Urothelium cell line (cell line): ENCODE measurements around the gene BRCA1.
"Not testable (repeated sequence)": the region's sequence is repeated elsewhere in the genome, so short reads cannot be mapped to it uniquely, and the experiment has no call there.

Source experiments
- DNase-seq: peaks from one replicate; pipeline ENCODE4 v3.0.0; 2011; ENCODE audit warnings: low spot score, mixed read lengths
- FAIRE-seq: peaks from 2 replicates; lab custom pipeline; 2011; peaks lifted over from hg19 to GRCh38; lab: Jason Lieb, UNC

Gene BRCA1

DNA sequence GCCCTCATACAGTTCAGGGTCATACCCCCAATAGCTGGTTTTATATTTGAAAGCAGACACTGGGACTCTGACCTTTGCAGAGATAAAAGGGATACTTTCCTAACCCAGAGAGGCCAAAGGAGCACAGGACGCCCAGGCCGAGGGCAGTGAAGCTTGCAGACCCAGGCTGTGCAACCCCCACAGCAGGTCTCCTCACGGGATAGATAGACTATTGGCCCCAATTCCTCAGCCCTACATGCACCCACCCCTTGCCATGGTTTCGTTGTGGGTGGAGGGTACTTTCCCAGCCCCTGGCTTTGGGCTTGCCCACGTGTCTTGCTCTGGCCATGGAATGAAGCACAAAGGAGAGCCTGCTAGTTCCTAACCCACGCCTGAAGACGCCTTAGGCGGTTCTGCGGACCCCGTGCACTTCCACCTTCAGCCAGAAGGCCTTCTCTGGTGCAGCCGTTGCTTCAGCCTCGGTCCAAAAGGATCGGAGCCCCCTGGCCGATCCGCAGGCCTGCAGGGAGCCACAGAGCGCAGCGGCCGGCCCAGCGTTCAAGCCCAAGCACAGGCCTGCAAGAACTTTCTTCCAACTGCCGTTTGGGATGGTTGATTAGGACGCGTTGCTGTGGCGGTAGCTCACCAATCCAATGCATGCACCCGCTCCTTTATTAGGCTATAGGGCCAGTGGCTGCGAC is 9.8 kb upstream of the BRCA1 start:
- FAIRE-seq = no peak
- DNase-seq = no peak

DNA sequence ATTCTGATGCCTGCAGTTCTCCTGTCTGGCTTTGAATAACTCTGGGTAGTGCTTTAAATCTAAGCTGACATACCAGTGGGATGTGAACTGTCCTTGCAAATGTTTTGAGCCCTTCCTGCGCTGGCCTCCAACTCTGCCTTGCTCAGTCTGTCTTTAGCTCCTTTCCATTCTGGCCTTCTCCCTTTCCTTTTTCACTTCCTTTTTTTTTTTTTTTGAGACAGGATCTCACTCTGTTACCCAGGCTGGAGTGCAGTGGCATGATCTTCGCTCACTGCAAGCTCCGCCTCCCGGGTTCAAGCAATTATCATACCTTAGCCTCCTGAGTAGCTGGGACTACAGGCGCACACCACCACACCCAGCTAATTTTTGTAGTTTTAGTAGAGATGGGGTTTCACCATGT is 8.3 kb upstream of the BRCA1 start:
- FAIRE-seq = not testable (repeated sequence)

DNA sequence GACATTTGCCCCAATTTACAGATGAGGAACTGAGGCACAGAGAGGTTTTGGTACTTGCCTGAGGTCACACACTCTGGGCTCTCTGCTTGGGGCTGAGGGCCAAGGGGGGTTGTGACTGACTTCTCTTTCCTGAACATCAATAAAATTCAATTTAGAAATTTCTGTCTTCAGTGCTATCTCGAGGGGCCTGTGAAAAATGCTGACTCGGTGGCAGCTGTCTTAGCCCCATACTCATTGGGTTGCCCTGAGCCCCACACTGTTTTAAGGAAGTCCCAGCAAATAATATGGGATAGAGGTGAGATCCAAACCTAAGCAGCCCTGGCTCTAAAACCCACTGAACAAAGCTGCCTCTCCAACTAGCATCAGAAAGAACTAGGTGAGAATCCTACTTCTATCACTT is 7.0 kb upstream of the BRCA1 start:
- FAIRE-seq (no peak), DNase-seq (no peak)

More for the DNA sequence above, 8.3 kb upstream of the BRCA1 start:
- DNase-seq = not testable (repeated sequence)

DNA sequence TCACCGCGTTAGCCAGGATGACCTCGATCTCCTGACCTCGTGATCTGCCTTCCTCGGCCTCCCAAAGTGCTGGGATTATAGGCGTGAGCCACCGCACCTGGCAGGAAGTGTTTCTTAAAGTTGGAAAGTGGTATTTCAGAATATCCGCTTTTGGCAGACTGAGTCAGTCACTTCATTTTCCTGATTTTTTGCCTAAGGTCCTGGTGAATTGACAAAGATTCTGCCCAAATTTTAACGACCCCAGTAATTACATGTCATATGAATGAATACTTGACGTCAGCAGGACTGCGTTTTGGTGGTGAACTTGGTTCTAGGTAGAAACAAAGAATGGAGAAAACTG is 4.5 kb upstream of the BRCA1 start:
- FAIRE-seq (no peak), DNase-seq (no peak)

DNA sequence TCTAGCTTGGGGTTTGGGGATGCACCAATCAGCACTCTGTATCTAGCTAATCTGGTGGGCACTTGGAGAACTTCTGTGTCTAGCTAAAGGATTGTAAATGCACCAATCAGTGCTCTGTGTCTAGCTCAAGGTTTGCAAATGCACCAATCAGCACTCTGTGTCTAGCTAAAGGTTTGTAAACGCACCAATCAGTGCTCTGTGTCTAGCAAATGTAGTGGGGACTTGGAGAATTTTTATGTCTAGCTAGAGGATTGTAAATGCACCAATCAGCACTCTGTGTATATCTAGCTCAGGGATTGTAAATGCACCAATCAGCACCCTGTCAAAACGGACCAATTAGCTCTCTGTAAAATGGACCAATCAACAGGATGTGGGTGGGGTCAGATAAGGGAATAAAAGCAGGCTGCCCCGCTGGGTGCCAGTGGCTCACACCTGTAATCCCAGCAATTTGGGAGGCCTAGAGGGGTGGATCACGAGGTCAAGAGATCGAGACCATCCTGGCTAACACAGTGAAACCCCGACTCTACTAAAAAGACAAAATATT is 2.2 kb upstream of the BRCA1 start:
- DNase-seq, FAIRE-seq: not testable (repeated sequence)

DNA sequence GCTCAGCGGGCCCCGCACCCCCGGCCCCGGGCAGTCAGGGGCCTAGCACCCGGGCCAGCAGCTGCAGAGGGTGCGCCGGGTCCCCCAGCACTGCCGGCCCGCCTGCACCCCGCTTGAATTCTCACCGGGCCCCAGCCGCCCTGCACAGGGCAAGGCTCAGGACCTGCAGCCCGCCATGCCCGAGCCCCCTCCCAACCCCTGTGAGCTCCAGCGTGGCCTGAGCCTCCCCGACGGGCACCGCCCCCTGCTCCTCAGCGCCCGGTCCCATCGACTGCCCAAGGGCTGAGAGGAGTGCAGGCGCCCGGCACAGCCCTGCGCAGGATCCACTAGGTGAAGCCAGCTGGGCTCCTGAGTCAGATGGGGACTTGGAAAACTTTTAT is 1.7 kb upstream of the BRCA1 start:
- DNase-seq (no peak), FAIRE-seq (no peak)

DNA sequence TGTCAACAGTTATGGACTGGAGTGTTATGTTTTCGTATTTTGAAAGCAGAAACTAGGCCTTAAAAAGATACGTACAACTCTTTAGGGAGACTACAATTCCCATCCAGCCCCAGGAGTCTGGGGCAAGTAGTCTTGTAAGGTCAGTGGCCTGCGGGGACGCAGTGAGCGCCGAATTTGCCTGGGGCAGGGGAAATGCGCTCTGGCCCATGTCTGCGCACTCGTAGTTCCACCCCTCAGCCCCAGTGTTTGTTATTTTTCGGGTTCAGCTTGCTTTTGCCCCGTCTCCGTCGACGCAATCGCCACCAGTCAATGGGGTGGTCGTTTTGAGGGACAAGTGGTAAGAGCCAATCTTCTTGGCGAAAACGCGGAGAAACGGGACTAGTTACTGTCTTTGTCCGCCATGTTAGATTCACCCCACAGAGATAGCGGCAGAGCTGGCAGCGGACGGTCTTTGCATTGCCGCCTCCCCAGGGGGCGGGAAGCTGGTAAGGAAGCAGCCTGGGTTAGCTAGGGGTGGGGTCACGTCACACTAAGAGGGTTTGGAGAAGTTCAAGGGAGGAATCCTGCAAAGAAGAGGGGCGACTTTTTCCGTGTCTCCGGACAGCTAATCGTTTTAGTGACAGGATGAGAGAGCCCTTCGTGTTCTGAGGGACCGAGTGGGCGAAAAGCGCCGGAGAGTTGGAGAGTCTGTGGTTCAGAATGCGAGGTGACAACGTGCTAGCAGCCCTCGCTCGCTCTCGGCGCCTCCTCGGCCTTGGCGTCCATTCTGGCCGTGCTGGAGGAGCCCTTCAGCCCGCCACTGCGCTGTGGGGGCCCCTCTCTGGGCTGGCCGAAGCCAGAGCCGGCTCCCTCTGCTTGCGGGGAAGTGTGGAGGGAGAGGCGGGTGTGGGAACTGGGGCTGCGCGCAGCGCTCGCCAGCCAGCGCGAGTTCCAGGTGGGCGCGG is 1.1 kb upstream of the BRCA1 start:
- FAIRE-seq (no peak), DNase-seq (no peak)

DNA sequence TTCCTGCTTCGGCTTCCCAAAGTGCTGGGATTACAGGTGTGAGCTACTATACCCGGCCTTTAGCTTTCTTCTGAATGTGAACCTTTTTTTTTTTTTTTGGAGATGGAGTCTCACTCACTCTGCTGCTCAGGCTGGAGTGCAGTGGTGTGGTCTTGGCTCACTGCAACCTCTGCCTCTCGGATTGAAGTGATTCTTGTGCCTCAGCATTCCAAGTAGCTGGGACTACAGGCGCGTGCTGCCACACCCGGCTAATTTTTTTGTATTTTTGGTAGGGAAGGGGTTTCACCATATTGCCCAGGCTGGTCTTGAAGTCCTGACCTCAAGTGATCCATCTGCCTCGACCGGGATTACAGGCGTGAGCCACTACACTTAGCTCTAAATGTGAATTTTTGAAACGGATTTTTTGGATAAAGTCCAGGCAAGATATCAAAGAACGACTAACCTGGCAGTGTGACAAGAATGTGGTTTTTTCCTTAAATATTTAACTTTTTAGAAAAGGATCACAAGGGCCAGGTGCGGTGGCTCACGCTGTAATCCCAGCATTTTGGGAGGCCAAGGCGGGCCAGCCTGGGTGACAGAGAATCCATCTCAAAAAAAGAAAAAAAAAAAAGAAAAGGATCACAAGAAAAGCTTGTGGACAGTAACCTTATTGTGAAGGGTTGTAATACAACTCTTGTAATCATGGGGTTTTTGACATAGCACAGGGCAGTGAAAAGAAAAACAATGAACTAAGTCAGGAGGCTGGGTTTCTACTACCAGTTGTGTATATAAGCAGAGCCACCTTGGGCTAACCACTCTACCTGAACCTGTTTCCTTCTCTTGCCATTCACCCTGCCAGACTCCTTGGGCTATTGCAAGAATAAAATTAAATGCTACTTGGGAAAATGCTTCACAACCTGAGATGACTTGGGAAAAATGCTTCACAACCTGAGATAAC is 6.2 kb downstream of the BRCA1 start:
- FAIRE-seq = no peak
- DNase-seq = no peak

DNA sequence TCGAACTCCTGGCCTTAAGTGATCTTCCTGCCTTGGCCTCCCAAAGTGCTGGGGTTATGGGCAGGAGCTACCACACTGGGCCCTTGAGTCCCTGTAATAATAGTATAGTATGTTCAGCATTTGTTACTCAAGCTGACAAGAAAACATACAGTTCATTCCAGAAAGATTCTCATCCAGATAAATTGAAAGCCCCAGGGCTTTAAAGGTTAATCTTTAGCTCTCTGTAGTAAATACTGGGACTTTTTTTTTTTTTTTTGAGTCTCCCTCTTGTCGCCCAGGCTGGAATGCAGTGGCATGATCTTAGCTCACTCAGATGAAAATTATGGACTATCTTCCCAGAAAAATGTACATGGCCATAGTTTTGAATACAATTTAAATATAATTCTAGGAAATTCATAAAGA is 11.0 kb downstream of the BRCA1 start:
- DNase-seq (no peak), FAIRE-seq (no peak)

DNA sequence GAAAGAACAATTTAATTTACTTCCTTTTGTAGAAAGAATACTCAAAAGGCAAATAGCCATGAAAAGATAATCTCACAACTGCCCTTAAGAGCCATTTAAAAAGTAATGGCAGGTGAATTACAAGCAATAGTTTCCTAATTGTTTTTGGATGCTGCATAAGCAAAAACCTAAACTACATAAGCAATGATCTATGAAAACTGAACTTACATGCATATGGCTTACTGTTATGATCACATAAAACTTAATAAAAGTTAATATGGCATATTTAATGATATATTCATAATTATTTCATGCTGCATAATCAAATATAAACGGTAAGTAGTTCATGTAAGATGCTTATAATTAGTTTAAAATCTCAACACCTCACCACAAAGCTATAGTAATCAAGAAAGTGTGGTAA is 18.6 kb downstream of the BRCA1 start:
- DNase-seq (no peak), FAIRE-seq (no peak)

DNA sequence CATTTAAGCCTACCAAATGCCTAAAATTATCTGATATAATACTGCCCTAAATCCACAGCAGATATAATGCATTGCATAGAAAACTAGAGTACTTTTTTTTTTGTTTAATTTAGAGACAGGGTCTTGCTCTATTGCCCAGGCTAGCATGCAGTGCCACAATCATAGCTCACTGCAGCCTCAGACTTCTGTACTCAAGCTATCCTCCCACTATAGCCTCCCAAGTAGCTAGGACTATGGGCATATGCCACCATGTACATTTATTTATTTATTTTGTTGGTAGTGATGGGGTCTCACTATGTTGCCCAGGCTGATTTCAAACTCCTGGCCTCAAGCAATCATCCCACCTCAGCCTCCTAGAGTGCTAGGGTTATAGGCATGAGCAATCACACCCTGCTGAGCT is 20.0 kb downstream of the BRCA1 start:
- DNase-seq (no peak), FAIRE-seq (no peak)

DNA sequence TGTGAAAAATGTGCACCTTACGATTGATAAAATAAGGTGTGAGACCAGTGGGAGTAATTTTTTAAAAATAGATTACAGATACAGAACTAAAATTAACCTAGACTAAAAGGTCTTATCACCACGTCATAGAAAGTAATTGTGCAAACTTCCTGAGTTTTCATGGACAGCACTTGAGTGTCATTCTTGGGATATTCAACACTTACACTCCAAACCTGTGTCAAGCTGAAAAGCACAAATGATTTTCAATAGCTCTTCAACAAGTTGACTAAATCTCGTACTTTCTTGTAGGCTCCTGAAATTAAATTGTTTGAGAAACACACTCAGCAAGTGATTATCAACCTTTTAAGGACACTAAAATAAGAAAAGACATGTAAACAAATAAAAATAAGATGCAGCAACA is 20.5 kb downstream of the BRCA1 start:
- DNase-seq (no peak), FAIRE-seq (no peak)

DNA sequence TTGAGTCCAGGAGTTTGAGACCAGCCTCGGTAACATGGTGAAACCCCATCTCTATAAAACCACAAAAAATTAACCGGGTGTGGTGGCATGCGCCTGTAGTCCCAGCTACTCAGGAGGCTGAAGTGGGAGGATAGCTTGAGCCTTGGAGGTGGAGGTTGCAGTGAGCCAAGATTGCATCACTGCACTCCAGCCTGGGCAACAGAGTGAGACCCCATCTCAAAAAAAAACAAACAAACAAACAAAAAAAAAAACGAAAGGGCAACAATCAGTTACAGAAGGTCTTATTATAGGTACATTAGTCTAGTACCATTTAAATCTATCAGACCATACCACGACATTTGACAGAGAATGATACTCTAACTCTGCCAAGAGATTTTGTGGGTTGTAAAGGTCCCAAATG is 29.8 kb downstream of the BRCA1 start:
- DNase-seq, FAIRE-seq: not testable (repeated sequence)

DNA sequence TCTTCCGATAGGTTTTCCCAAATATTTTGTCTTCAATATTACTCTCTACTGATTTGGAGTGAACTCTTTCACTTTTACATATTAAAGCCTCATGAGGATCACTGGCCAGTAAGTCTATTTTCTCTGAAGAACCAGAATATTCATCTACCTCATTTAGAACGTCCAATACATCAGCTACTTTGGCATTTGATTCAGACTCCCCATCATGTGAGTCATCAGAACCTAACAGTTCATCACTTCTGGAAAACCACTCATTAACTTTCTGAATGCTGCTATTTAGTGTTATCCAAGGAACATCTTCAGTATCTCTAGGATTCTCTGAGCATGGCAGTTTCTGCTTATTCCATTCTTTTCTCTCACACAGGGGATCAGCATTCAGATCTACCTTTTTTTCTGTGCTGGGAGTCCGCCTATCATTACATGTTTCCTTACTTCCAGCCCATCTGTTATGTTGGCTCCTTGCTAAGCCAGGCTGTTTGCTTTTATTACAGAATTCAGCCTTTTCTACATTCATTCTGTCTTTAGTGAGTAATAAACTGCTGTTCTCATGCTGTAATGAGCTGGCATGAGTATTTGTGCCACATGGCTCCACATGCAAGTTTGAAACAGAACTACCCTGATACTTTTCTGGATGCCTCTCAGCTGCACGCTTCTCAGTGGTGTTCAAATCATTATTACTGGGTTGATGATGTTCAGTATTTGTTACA is 30.9 kb downstream of the BRCA1 start:
- DNase-seq = no peak
- FAIRE-seq = no peak

DNA sequence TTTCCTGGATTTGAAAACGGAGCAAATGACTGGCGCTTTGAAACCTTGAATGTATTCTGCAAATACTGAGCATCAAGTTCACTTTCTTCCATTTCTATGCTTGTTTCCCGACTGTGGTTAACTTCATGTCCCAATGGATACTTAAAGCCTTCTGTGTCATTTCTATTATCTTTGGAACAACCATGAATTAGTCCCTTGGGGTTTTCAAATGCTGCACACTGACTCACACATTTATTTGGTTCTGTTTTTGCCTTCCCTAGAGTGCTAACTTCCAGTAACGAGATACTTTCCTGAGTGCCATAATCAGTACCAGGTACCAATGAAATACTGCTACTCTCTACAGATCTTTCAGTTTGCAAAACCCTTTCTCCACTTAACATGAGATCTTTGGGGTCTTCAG is 32.3 kb downstream of the BRCA1 start:
- no peak for FAIRE-seq
- no peak for DNase-seq

DNA sequence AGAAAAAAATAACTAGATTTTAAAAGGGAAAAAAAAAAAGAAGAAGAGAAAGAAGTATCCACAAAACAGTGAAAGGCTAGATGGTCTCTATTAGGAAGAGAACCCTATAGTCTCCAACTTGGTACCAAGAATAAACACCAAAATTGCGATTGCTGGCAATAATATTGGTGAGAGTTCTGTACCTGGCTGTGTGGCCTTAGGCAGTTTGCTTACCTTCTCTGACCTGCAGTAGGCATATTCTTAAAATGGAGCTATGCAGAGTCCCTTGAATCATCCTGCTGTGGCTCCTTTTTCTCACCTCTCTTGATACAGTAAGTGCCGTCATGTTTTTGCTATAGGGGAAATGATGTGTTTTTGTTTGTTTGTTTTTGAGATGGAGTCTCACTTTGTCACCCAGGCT is 35.1 kb downstream of the BRCA1 start:
- FAIRE-seq (no peak), DNase-seq (no peak)

DNA sequence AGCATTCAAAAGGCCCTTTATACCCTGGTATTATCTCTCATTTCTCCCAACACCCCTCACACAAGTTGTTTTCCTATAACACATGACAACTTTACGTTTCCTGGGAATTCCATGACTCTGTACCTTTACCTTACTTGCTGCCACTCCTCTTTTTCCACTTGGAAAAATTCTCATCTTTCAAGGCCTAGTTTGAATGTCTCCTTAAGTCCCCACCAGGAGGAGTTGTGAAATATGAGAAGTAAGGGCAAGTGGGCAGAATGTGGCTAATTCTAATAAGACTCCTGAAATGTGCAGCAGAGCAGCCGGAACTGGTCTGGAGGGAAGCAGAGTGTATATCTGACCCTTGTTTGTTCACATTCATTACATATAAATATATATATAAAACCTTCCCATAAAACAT is 39.7 kb downstream of the BRCA1 start:
- FAIRE-seq = no peak

DNA sequence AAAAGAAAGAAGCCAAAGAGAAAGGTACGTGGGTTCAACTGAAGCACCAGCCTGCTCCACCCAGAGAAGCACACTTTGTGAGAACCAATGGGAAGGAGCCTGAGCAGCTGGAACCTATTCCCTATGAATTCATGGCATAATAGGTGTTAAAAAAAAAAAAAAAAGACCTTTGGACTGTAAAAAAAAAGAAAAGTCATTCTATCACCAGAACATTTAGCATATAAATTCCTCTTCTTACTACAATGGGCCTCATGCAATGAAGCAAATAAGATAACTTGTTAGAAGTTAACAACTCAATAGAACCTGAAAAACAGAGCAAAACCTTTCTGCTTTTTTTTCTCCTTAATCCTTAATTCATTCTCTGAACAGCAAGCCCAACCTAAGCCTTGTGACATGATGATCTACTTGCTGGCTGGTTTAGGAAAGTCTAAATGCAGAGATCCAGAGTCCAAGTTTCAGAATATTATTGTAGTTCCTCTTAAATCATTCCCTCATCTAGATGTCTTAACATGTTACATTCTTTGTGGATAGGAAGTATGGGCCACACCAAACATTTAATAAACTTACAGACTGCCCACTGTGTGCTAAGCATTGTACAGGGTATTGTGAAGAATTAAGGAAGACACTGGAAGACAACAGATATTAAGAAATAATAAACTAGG is 45.4 kb downstream of the BRCA1 start:
- no peak for DNase-seq
- no peak for FAIRE-seq

More for the DNA sequence above, 39.7 kb downstream of the BRCA1 start:
- DNase-seq = no peak

DNA sequence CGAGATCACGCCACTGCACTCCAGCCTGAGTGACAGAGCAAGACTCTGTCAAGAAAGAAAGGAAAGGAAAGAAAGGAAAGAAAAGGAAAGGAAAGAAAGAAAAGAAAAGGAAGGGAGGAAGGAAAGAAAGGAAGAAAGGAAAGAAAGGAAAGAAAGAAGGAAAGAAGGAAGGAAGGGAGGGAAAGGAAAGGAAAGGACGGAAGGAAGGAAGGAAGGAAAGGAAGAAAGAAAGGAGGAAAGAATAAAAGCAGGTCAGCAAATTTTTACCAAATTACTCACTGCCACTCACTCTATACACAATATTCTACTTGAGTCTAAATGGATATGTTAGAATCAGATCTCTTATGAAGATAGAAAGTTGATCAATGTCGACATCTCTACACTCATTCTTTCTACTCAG is 50.3 kb downstream of the BRCA1 start:
- DNase-seq = no peak
- FAIRE-seq = no peak

DNA sequence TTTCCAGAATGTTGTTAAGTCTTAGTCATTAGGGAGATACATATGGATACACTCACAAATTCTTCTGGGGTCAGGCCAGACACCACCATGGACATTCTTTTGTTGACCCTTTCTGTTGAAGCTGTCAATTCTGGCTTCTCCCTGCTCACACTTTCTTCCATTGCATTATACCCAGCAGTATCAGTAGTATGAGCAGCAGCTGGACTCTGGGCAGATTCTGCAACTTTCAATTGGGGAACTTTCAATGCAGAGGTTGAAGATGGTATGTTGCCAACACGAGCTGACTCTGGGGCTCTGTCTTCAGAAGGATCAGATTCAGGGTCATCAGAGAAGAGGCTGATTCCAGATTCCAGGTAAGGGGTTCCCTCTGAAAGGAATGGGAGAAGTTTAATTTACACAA is 54.3 kb downstream of the BRCA1 start:
- no peak for DNase-seq
- FAIRE-seq = no peak
